ENCODE data around the gene YIPF6. TPM values are rescaled to one million over a fixed set of nuclear protein-coding genes. Genes with fewer than 3 reads are reported as not detected.
"Not testable (repeated sequence)": the region's sequence is repeated elsewhere in the genome, so short reads cannot be mapped to it uniquely, and the experiment has no call there.

The YIPF6 gene
- total RNA-seq, 2 experiments from 2014 or later, result 19.0 to 20.7 TPM

DNA sequence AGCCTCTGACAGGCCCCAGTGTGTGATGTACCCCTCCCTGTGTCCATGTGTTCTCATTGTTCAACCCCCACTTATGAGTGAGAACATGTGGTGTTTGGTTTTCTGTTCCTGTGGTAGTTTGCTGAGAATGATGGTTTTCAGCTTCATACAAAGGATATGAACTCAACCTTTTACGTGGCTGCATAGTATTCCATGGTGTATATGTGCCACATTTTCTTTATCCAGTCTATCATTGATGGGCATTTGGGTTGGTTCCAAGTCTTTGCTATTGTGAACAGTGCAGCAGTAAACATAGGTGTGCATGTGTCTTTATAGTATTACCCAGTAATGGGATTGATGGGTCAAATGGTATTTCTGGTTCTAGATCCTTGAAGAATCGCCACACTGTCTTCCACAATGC, 25.8 kb downstream of the YIPF6 start:
- CTCF ChIA-PET; intact Hi-C loops (cut with micrococcal nuclease); H3K27ac Mint-ChIP-seq; H3K9me3 Mint-ChIP-seq; DNase-seq; H3K4me3 Mint-ChIP-seq; H3K4me1 Mint-ChIP-seq (ENCODE audit: low read depth); H3K27me3 Mint-ChIP-seq (ENCODE audit: low read depth): not testable (repeated sequence)
- peaks cover 54% of the 10 kb centered on the region for H3K36me3 Mint-ChIP-seq (ENCODE audit: low read depth)

- Mint-ChIP-seq H3K27ac (no peak overlapping the region), H3K4me3 (no peak overlapping the region), H3K36me3 (ENCODE audit: low read depth) (peaks cover 17% of the 10 kb centered on the region), H3K9me3 (no peaks in the 10 kb centered on the region), H3K4me1 (ENCODE audit: low read depth) (peaks cover 9% of the 10 kb centered on the region), H3K27me3 (ENCODE audit: low read depth) (no peaks in the 10 kb centered on the region)
- intact Hi-C loops (cut with micrococcal nuclease), result no loop called here
- CTCF ChIA-PET, result no interaction called here
- DNase-seq, result no peak
Observed at GRCh38 chrX:68532831-68533533, 34.1 kb downstream of the YIPF6 start.

DNA sequence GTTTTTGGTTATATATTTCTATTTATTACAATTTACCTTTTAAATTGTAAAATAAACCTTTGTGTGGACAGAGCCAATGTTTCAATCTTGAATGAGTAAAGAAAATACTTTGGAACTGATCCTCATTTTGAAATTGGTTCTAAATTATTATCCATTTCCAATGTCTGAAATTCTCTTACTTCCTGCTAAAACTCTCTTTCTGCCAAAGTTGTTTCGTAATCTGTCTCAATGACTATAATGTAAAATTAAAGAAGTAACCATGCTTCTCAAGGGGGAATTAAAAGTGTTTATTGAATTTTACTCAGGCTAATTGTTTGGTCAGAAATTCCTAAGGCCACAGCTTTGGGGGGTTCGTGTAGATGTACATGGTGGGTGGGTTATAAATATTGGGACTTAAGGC, 34.8 kb downstream of the YIPF6 start:
- H3K9me3 Mint-ChIP-seq, result no peaks in the 10 kb centered on the region
- no peak for DNase-seq
- H3K27ac Mint-ChIP-seq, result no peak overlapping the region
- peaks cover 9% of the 10 kb centered on the region for H3K4me1 Mint-ChIP-seq (ENCODE audit: low read depth)
- CTCF ChIA-PET, result no interaction called here
- no peaks in the 10 kb centered on the region for H3K27me3 Mint-ChIP-seq (ENCODE audit: low read depth)
- H3K4me3 Mint-ChIP-seq, result no peak overlapping the region
- H3K36me3 Mint-ChIP-seq (ENCODE audit: low read depth), result peaks cover 18% of the 10 kb centered on the region
- intact Hi-C loops (cut with micrococcal nuclease), result no loop called here

DNA sequence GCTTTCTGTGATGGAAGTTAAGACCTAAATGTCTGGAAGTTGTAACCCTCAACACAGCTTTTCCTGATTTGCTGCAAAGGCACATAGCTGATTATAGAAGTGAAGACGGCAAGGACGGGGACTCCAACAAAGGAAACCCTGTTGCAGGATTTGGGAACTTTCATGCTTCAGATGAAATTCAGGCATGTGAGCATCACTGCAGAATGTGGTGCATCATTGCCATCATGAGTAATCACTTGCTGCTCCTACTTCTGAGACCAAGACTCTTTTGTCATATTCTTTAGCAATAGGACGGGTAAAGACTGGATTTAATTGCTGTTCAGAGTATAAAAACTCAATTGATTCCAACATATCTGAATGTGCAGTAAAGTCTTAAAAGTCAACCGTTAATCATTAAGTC, 35.8 kb downstream of the YIPF6 start:
- Mint-ChIP-seq H3K9me3 (no peaks in the 10 kb centered on the region), H3K4me1 (ENCODE audit: low read depth) (peaks cover 9% of the 10 kb centered on the region), H3K36me3 (ENCODE audit: low read depth) (peaks cover 11% of the 10 kb centered on the region), H3K27ac (no peak overlapping the region), H3K4me3 (no peak overlapping the region), H3K27me3 (ENCODE audit: low read depth) (no peaks in the 10 kb centered on the region)
- CTCF ChIA-PET, result no interaction called here
- DNase-seq, result no peak
- intact Hi-C loops (cut with micrococcal nuclease), result no loop called here

GRCh38 chrX:68536429-68536828, 37.6 kb downstream of the YIPF6 start:
- no peak for DNase-seq
- peaks cover 9% of the 10 kb centered on the region for H3K4me1 Mint-ChIP-seq (ENCODE audit: low read depth)
- intact Hi-C loops (cut with micrococcal nuclease), result loop anchor here (1.0 kb wide), 1 partner anchor 35 kb away; no protein-coding TSS in a partner anchor
- no peak overlapping the region for H3K4me3 Mint-ChIP-seq
- no peaks in the 10 kb centered on the region for H3K9me3 Mint-ChIP-seq
- no peaks in the 10 kb centered on the region for H3K27me3 Mint-ChIP-seq (ENCODE audit: low read depth)
- H3K27ac Mint-ChIP-seq, result no peak overlapping the region
- peaks cover 7% of the 10 kb centered on the region for H3K36me3 Mint-ChIP-seq (ENCODE audit: low read depth)
- CTCF ChIA-PET, result no interaction called here

- CTCF ChIA-PET, result no interaction called here
- Mint-ChIP-seq H3K27me3 (ENCODE audit: low read depth) (no peaks in the 10 kb centered on the region), H3K4me3 (no peak overlapping the region), H3K4me1 (ENCODE audit: low read depth) (peaks cover 9% of the 10 kb centered on the region), H3K9me3 (no peaks in the 10 kb centered on the region), H3K36me3 (ENCODE audit: low read depth) (peaks cover 7% of the 10 kb centered on the region), H3K27ac (no peak overlapping the region)
- no peak for DNase-seq
- intact Hi-C loops (cut with micrococcal nuclease), result loop anchor here (1.0 kb wide), 1 partner anchor 34 kb away; no protein-coding TSS in a partner anchor
Observed at GRCh38 chrX:68536884-68537283, 38.0 kb downstream of the YIPF6 start.

DNA sequence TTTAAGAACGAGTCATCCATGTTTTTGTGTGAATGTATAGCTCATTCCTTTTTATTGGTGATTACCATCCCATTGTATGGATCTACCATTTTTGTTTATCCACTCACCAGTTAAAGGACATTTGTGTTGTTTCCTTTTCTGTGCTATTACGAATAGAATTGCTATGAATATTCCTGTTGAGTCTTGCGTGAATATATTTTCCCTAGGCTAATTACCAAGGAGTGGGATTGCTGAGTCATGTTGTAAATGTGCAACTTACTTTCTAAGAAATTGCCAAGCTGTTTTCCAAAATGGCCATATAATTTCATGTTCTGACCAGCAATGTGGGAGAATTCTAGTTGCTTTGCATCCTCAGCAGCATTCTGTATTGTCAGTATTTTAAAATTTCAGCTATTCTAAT, 51.3 kb downstream of the YIPF6 start:
- Mint-ChIP-seq H3K27me3 (ENCODE audit: low read depth) (no peaks in the 10 kb centered on the region), H3K4me3 (no peak overlapping the region), H3K36me3 (ENCODE audit: low read depth) (peaks cover 3% of the 10 kb centered on the region), H3K9me3 (no peaks in the 10 kb centered on the region), H3K4me1 (ENCODE audit: low read depth) (no peaks in the 10 kb centered on the region), H3K27ac (no peak overlapping the region)
- DNase-seq, result no peak
- intact Hi-C loops (cut with micrococcal nuclease), result no loop called here
- CTCF ChIA-PET, result no interaction called here

GRCh38 chrX:68556036-68556435, 57.2 kb downstream of the YIPF6 start:
- Mint-ChIP-seq H3K27me3 (ENCODE audit: low read depth) (no peaks in the 10 kb centered on the region), H3K4me3 (no peak overlapping the region), H3K9me3 (peaks cover 4% of the 10 kb centered on the region), H3K27ac (no peak overlapping the region), H3K4me1 (ENCODE audit: low read depth) (no peaks in the 10 kb centered on the region), H3K36me3 (ENCODE audit: low read depth) (peaks cover 5% of the 10 kb centered on the region)
- intact Hi-C loops (cut with micrococcal nuclease), result no loop called here
- CTCF ChIA-PET, result no interaction called here
- no peak for DNase-seq

DNA sequence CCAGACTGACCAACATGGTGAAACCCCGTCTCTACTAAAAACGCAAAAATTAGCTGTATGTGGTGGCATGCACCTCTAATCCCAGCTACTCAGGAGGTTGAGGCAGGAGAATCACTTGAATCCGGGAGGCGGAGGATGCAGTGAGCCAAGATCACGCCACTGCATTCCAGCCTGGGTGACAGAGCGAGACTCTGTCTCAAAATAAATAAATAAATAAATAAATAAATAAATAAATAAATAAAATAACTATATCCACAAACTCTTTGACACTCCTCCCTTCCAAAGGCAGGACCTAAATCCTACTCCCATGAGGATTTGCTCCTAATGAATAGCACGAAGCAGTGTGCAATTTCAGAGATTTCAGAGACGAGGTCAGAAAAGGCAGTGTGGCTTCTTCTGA, 58.3 kb downstream of the YIPF6 start:
- H3K27me3 Mint-ChIP-seq (ENCODE audit: low read depth); H3K4me3 Mint-ChIP-seq; DNase-seq; H3K9me3 Mint-ChIP-seq; intact Hi-C loops (cut with micrococcal nuclease); CTCF ChIA-PET; H3K4me1 Mint-ChIP-seq (ENCODE audit: low read depth); H3K27ac Mint-ChIP-seq: not testable (repeated sequence)
- peaks cover 12% of the 10 kb centered on the region for H3K36me3 Mint-ChIP-seq (ENCODE audit: low read depth)

GRCh38 chrX:68559905-68560304, 61.1 kb downstream of the YIPF6 start:
- not testable (repeated sequence) for H3K4me3 Mint-ChIP-seq; H3K27me3 Mint-ChIP-seq (ENCODE audit: low read depth)

DNA sequence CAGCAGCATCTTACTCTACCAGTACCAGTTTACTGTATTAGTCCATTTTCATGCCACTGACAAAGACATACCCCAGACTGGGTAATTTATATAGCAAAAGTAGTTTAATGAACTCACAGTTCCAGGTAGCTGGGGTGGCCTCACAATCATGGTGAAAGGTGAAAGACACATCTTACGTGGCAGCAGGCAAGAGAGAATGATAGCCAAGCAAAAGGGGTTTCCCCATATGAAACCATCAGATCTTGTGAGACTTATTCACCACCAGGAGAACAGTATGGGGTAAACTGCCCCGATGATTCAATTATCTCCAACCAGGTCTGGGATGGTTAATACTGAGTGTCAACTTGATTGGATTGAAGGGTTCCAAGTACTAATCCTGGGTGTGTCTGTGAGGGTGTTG, 69.3 kb downstream of the YIPF6 start:
- DNase-seq, result peak; percentile 13
- Mint-ChIP-seq H3K4me1 (ENCODE audit: low read depth) (peaks cover 18% of the 10 kb centered on the region), H3K27me3 (ENCODE audit: low read depth) (no peaks in the 10 kb centered on the region), H3K4me3 (no peak overlapping the region), H3K9me3 (peaks cover 3% of the 10 kb centered on the region), H3K36me3 (ENCODE audit: low read depth) (peaks cover 13% of the 10 kb centered on the region), H3K27ac (no peak overlapping the region)
- CTCF ChIA-PET, result no interaction called here
- intact Hi-C loops (cut with micrococcal nuclease), result no loop called here

More at GRCh38 chrX:68559905-68560304, 61.1 kb downstream of the YIPF6 start:
- H3K9me3 Mint-ChIP-seq; CTCF ChIA-PET; H3K4me1 Mint-ChIP-seq (ENCODE audit: low read depth); H3K27ac Mint-ChIP-seq; intact Hi-C loops (cut with micrococcal nuclease); DNase-seq: not testable (repeated sequence)
- peaks cover 24% of the 10 kb centered on the region for H3K36me3 Mint-ChIP-seq (ENCODE audit: low read depth)

GRCh38 chrX:68570598-68570997, 71.7 kb downstream of the YIPF6 start:
- Mint-ChIP-seq H3K27me3 (ENCODE audit: low read depth) (no peaks in the 10 kb centered on the region), H3K4me3 (no peak overlapping the region), H3K27ac (no peak overlapping the region), H3K36me3 (ENCODE audit: low read depth) (peaks cover 5% of the 10 kb centered on the region), H3K9me3 (no peaks in the 10 kb centered on the region), H3K4me1 (ENCODE audit: low read depth) (peaks cover 24% of the 10 kb centered on the region)
- no peak for DNase-seq
- intact Hi-C loops (cut with micrococcal nuclease), result loop anchor here (10.0 kb wide), 1 partner anchor 124 kb away; no protein-coding TSS in a partner anchor
- CTCF ChIA-PET, result no interaction called here

DNA sequence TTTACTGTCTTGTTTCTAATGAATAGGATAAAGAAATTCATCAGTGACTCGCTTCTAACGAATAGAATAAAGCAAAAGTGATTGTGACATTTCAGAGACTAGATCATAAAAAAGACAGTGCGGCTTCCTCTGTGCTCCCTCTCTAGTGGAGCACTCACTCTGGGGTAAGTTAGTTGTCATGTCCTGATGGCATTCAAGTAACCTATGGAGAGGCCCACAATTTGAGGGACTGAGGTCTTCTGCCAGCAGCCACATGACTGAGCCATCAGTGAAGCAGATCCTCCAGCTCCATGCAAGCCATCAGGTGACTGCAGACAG, 72.4 kb downstream of the YIPF6 start:
- CTCF ChIA-PET, result no interaction called here
- Mint-ChIP-seq H3K27ac (no peak overlapping the region), H3K9me3 (no peaks in the 10 kb centered on the region), H3K36me3 (ENCODE audit: low read depth) (peaks cover 5% of the 10 kb centered on the region), H3K4me1 (ENCODE audit: low read depth) (peaks cover 24% of the 10 kb centered on the region), H3K4me3 (no peak overlapping the region), H3K27me3 (ENCODE audit: low read depth) (no peaks in the 10 kb centered on the region)
- DNase-seq, result peak; percentile 5
- intact Hi-C loops (cut with micrococcal nuclease), result loop anchor here (1.0 to 10.0 kb wide), 3 partner anchors 35 to 124 kb away; no protein-coding TSS in a partner anchor

All from activated naive CD4-positive, alpha-beta T cell treated with anti-CD3 and anti-CD28 coated beads for 36 hours (primary cell).